ENCODE data around the gene SORCS3.

GRCh38 chr10:105258674-105259065 lies 617.6 kb downstream of the SORCS3 start:
- TF ChIP-seq CTCF (IDR thresholded peaks at IDR 0.05) (no peak), EZH2 (IDR thresholded peaks at IDR 0.05; ENCODE audit: borderline replicate concordance, insufficient read depth, low read depth, low read length, poor library complexity, severe bottlenecking) (no peak)

Measured in B cell (primary cell).